ENCODE data around the gene CNTLN. TPM values are rescaled to one million over a fixed set of nuclear protein-coding genes. Genes with fewer than 3 reads are reported as not detected.

Gene CNTLN
- total and polyA plus RNA-seq, 2 of the 8 experiments (the other 6 are each of a cell fraction or from before 2014, with no cell fraction given) = 4.8 to 10.8 TPM

DNA sequence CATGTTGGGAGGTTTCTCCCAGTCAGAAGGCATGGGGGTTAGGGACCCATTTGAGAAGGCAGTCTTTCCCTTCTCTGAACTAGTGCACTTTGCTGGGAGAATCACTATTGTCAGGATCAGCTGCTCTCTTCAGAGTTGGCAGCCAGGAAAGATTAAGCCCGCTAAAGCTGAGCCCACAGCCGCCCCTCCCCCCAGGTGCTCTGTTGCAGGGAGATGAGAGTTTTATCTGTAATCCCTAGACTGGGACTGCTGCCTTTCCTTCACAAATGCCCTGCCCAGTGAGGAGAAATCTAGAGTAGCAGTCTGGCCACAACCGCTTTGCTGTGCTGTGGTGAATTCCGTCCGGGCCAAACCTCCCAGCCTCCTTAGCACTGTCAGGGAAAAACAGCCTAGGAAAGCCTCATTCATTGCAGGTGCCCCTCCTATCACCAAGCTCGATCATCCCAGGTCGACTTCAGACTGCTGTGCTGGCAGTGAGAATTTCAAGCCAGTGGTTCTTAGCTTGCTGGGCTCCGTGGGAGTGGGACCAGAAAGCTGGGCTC lies 69.8 kb downstream of the CNTLN start (continued):
- TF ChIP-seq KDM4A (IDR thresholded peaks at IDR 0.05; ENCODE audit: low read depth, low read length, severe bottlenecking) (no peak), KDM1A (IDR thresholded peaks at IDR 0.05; ENCODE audit: borderline replicate concordance, low read length) (no peak)
